AG10803 (cell line): ENCODE measurements around the gene PTPRR.

ENCODE experiments used
- DNase-seq: peaks from one replicate; pipeline ENCODE4 v3.0.0; 2010; ENCODE audit warnings: low read depth
- H3K4me3 ChIP-seq: 2 replicates; pipeline ENCODE4 v1.5.1; 2011; ENCODE audit warnings: mild to moderate bottlenecking, low read length, control low read depth
- CTCF ChIP-seq: conservative IDR thresholded peaks from 2 replicates; pipeline ENCODE4 v1.5.1; 2011; ENCODE audit warnings: mild to moderate bottlenecking, low read length, control low read depth, inconsistent platforms

The PTPRR gene

DNA sequence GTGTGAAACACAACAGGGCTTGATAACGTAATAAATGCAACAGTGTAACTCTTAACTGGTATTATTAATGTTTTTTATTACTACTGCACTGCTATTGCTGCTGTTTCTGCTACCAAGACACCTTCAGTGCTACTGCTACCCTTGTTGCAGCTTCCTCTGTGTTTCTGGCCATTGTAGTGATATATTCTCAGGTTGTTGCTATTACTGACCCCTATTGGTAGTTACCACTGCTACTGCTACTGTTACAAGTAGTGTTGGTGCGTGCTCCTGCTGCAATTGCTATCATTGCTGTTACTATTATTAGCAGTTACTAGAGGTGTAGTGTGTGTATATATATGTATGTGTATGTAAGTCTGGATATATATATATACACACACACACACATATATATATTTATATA, 196.1 kb downstream of the PTPRR start:
- peak; percentile 9 for DNase-seq
- H3K4me3 ChIP-seq, result no peak overlapping the region
- peak; percentile 36; the same call in 1 of the 2 replicates for TF ChIP-seq CTCF

DNA sequence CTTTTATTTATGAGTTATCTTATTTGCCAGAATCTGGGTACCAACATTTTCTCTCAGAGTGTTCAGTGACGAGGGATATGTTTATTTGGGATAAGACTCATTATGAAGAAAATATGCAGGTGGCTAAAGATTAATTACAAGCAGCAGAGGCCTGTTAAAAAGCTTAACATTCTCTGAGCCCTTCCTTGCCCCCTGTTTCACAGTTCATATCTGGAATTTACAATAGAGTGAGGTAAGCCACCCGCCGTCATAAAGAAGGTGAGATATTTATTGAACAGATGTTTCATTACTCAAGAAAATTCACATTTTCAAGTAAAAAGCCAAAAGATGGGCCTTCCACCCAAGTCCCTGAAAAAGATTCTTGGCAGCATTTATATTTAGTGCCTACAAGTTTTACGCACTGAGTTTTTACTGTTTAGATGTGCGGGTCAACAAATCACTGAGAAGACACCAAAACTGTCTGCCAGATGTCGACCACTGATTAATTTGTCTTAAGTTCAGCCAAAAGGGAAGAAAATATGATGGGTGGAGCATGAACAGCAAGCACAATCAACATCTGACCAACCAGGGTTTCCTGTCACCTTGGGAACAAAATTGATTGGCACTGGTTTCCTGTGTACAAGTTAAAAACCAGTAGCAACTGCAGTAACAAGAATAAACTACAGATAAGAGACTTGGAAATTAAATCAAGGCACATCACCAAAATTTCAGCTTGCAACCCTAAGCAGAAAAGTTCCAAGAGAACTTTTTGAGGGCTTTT, 197.8 kb downstream of the PTPRR start:
- no peak overlapping the region for H3K4me3 ChIP-seq
- peak; percentile 13 for DNase-seq
- TF ChIP-seq CTCF, result no peak

DNA sequence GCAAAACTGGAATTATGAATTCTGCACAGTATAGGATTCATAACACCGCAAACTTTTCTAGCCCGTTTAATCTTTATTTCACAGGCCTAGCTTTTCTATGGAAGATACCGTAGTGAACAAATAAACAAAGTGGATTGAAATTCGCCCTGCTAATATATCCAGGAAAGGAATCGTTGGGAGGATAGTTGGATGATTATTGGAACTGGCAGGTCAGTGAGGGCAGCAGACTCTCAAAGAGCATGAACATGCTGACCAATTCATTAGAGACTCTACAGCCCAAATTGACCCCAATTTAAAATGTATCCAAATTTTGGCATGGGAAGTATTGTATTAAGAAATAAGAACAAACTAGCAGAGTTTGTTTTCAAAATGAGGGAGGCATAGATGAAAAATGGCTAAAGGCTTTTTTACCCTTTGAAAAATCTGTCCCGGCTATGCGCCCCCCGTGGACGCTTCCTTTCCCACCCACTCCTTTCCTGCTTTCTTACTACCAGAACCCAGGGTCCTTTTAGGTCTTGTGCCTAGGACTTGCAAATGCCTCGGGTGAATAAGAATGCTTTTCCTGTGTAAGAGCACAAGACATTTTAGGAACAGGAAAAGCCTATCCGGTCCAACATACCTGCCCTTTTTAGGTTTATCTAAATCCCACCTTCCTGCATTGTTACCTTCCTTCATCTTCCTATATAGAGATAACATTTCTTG, 198.7 kb downstream of the PTPRR start:
- no peak for DNase-seq
- no peak for TF ChIP-seq CTCF
- H3K4me3 ChIP-seq, result no peak overlapping the region

DNA sequence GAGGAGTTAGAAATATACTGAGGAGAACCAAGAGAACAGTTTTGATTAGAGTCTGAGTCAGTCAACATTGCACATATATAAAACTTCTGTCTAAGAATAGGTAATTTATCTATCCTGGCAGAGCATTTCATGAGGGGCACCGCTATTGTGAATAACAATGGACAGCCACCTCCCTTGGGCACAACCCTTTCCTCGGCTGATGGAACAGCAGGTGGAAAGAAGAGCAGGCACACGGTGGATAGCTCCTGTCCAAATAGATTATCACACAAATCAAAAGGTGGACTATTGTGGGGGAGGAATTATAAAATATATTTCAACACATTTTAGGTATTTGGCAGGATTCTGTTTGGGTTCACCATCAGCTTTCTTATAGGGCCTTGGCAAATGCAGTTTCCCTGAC, 199.3 kb downstream of the PTPRR start:
- no peak for TF ChIP-seq CTCF
- DNase-seq, result no peak
- no peak overlapping the region for H3K4me3 ChIP-seq

DNA sequence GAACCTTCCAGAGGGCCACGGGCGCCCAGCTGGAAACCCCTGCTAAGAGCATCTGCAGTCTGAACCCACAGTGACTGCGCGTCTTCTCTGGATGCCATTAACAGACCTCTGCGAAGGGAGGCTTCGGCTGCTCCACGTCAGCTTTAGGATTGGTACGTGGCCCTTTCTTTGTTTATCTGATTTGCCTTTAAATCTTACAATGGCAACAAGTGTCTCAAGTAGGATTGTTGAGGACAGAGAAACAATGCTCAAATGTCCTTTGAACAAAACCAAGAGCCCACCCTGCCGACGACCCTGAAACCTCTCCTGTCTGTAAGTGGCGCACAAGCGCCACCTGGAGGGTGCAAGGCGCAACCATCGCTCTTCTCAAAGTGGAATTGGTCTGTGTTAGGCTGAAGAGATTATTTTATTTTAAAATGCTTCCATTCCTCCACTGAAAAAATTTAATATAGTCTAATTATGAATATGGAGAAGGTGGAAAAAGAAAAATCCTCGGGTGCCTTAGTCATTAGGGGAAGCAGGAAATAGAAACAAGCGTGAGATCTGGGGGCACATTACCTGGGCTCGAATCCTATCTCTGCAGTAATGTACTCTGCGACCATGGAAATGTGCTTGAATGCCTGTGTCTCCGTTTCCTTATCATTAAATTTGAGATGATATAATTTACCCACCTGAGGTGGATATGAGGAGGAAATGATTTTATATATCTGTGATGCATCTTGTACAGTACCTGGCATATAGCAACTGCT, 200.7 kb downstream of the PTPRR start:
- TF ChIP-seq CTCF, result peak; percentile 99
- peak; percentile 38 for DNase-seq
- H3K4me3 ChIP-seq, result peak overlapping the region; percentile 52

DNA sequence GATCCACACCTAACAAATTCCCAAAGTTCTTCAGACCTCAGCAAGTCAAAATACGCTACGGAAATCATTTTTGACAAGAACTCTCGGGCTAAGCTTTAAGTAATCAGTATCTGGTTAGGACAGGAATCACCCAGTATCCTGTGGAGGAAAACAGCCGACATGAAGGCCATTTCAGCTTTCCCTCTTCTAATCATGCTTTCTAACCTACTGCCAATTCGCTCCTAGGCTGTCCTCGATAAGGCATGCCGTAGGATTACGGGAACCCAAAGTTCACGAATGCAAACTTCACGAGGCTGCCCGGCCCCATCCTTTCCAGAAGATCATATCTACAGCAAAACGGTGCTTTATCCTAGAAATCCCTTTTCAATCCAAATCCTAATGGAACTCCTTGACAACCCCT, 201.5 kb downstream of the PTPRR start:
- no peak for TF ChIP-seq CTCF
- no peak for DNase-seq
- H3K4me3 ChIP-seq, result no peak overlapping the region
